GM23338 (cell line): Measurements from ENCODE around the gene USP32.

ENCODE experiments used
- CREB1 ChIP-seq: fragments of 250-450 bp; sonication (Bioruptor Pico); IDR thresholded peaks from 2 replicates; pipeline ENCODE4 v1.5.0; 2020; ENCODE audit warnings: low read depth, mild to moderate bottlenecking, moderate library complexity
- EZH2 ChIP-seq: fragments of 200-600 bp; sonication (generic); IDR thresholded peaks from one replicate; pipeline ENCODE4 v1.8.0; 2017; ENCODE audit warnings: antibody characterized with exemption, mild to moderate bottlenecking, low read depth; ENCODE audit not compliant: unreplicated experiment
- EZH2phosphoT487 ChIP-seq: fragments of 200-600 bp; sonication (generic); IDR thresholded peaks from one replicate; pipeline ENCODE4 v1.8.1; 2018; ENCODE audit warnings: antibody characterized with exemption; ENCODE audit not compliant: unreplicated experiment
- JUNB ChIP-seq: IDR thresholded peaks from one replicate; pipeline ENCODE4 v1.6.1; 2016; ENCODE audit warnings: antibody characterized with exemption; ENCODE audit not compliant: unreplicated experiment
- POLR2AphosphoS5 ChIP-seq: IDR thresholded peaks from 2 replicates; pipeline ENCODE4 v1.6.1; 2016; ENCODE audit warnings: antibody characterized with exemption, low read depth
- TF ChIP-seq, protein P1 (sequence below), 2 experiments: fragments of 200-600 bp in 1 of 2; sonication (generic) in 1 of 2; conservative IDR thresholded peaks; 2 replicates each; pipeline versions ENCODE4 v1.5.1 to v1.6.1; 2016 to 2017; ENCODE audit warnings: antibody characterized with exemption in 2 of 2, low read depth in 2 of 2, mild to moderate bottlenecking in 2 of 2, moderate library complexity in 1 of 2
- TF ChIP-seq, protein P2 (sequence below): IDR thresholded peaks from one replicate; pipeline ENCODE4 v1.6.1; 2018; ENCODE audit warnings: antibody characterized with exemption; ENCODE audit not compliant: unreplicated experiment

DNA sequence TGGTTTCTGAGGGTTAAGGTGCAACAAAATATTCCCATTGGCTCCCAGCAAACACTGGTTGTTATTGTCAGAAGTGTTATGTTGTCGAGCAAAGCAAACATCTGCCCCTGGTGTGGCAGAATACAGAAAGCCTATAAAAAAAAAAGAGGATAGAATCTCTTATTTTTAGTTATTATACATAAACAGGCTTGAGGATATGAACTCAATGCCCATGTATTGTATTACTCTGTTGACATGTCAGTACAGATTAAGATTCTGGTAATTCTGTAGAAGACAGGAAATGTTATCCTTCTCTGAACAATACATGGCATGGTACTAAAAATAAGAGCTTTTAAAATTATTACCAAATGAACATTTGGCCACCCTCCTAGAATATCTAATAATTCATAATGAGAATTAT lies 168.5 kb downstream of the USP32 start:
- TF ChIP-seq, protein P1, sequence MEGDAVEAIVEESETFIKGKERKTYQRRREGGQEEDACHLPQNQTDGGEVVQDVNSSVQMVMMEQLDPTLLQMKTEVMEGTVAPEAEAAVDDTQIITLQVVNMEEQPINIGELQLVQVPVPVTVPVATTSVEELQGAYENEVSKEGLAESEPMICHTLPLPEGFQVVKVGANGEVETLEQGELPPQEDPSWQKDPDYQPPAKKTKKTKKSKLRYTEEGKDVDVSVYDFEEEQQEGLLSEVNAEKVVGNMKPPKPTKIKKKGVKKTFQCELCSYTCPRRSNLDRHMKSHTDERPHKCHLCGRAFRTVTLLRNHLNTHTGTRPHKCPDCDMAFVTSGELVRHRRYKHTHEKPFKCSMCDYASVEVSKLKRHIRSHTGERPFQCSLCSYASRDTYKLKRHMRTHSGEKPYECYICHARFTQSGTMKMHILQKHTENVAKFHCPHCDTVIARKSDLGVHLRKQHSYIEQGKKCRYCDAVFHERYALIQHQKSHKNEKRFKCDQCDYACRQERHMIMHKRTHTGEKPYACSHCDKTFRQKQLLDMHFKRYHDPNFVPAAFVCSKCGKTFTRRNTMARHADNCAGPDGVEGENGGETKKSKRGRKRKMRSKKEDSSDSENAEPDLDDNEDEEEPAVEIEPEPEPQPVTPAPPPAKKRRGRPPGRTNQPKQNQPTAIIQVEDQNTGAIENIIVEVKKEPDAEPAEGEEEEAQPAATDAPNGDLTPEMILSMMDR (conservative IDR thresholded peaks at IDR 0.05; ENCODE audit: low read depth in 2 of 2) = no peak
- TF ChIP-seq, protein P2, sequence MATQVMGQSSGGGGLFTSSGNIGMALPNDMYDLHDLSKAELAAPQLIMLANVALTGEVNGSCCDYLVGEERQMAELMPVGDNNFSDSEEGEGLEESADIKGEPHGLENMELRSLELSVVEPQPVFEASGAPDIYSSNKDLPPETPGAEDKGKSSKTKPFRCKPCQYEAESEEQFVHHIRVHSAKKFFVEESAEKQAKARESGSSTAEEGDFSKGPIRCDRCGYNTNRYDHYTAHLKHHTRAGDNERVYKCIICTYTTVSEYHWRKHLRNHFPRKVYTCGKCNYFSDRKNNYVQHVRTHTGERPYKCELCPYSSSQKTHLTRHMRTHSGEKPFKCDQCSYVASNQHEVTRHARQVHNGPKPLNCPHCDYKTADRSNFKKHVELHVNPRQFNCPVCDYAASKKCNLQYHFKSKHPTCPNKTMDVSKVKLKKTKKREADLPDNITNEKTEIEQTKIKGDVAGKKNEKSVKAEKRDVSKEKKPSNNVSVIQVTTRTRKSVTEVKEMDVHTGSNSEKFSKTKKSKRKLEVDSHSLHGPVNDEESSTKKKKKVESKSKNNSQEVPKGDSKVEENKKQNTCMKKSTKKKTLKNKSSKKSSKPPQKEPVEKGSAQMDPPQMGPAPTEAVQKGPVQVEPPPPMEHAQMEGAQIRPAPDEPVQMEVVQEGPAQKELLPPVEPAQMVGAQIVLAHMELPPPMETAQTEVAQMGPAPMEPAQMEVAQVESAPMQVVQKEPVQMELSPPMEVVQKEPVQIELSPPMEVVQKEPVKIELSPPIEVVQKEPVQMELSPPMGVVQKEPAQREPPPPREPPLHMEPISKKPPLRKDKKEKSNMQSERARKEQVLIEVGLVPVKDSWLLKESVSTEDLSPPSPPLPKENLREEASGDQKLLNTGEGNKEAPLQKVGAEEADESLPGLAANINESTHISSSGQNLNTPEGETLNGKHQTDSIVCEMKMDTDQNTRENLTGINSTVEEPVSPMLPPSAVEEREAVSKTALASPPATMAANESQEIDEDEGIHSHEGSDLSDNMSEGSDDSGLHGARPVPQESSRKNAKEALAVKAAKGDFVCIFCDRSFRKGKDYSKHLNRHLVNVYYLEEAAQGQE = no peak
- TF ChIP-seq CREB1 (CRISPR knock-in tag) (no peak), POLR2AphosphoS5 (no peak), EZH2 (no peak), JUNB (no peak), EZH2phosphoT487 (no peak)
